ENCODE measurements around the gene NUTM2G.
"Not testable (repeated sequence)": the region's sequence is repeated elsewhere in the genome, so short reads cannot be mapped to it uniquely, and the experiment has no call there.

DNA sequence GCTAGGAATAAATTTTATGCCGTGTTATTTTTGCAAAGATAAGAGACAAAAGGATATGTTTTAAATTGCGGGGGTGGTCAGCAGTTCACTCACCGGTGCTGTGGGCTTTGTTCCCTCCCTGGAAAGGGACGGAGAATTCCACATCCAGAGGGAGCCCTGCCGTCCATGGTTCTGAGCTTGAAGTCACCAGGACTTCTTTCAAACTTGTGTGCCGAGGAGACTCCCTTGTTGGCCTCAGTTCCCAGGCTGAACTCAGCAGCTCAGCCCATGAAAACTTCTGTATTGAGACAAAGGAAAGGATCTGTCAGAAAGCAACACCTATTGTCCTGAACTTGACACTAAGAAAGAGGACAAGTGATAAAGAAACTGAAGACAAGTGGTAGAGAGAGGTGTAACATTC is 10.1 kb upstream of the NUTM2G start:
- TF ChIP-seq, protein P1, sequence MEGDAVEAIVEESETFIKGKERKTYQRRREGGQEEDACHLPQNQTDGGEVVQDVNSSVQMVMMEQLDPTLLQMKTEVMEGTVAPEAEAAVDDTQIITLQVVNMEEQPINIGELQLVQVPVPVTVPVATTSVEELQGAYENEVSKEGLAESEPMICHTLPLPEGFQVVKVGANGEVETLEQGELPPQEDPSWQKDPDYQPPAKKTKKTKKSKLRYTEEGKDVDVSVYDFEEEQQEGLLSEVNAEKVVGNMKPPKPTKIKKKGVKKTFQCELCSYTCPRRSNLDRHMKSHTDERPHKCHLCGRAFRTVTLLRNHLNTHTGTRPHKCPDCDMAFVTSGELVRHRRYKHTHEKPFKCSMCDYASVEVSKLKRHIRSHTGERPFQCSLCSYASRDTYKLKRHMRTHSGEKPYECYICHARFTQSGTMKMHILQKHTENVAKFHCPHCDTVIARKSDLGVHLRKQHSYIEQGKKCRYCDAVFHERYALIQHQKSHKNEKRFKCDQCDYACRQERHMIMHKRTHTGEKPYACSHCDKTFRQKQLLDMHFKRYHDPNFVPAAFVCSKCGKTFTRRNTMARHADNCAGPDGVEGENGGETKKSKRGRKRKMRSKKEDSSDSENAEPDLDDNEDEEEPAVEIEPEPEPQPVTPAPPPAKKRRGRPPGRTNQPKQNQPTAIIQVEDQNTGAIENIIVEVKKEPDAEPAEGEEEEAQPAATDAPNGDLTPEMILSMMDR (IDR thresholded peaks at IDR 0.05), result not testable (repeated sequence)
- TF ChIP-seq, protein P2, sequence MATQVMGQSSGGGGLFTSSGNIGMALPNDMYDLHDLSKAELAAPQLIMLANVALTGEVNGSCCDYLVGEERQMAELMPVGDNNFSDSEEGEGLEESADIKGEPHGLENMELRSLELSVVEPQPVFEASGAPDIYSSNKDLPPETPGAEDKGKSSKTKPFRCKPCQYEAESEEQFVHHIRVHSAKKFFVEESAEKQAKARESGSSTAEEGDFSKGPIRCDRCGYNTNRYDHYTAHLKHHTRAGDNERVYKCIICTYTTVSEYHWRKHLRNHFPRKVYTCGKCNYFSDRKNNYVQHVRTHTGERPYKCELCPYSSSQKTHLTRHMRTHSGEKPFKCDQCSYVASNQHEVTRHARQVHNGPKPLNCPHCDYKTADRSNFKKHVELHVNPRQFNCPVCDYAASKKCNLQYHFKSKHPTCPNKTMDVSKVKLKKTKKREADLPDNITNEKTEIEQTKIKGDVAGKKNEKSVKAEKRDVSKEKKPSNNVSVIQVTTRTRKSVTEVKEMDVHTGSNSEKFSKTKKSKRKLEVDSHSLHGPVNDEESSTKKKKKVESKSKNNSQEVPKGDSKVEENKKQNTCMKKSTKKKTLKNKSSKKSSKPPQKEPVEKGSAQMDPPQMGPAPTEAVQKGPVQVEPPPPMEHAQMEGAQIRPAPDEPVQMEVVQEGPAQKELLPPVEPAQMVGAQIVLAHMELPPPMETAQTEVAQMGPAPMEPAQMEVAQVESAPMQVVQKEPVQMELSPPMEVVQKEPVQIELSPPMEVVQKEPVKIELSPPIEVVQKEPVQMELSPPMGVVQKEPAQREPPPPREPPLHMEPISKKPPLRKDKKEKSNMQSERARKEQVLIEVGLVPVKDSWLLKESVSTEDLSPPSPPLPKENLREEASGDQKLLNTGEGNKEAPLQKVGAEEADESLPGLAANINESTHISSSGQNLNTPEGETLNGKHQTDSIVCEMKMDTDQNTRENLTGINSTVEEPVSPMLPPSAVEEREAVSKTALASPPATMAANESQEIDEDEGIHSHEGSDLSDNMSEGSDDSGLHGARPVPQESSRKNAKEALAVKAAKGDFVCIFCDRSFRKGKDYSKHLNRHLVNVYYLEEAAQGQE (IDR thresholded peaks at IDR 0.05; ENCODE audit: insufficient read depth in 1 of 2, low read depth in 2 of 2, low read length in 1 of 2), result not testable (repeated sequence)
- not testable (repeated sequence) for TF ChIP-seq POLR2AphosphoS5 (IDR thresholded peaks at IDR 0.05; ENCODE audit: low read depth, low read length); SIN3A (IDR thresholded peaks at IDR 0.05; ENCODE audit: borderline replicate concordance, insufficient read depth, low read depth, low read length)

Data from Panc1 (cell line).